DND-41 (cell line): ENCODE results near the gene KCNJ11.

Experiments
- CTCF ChIP-seq: IDR thresholded peaks from 2 replicates; pipeline ENCODE4 v1.5.1; 2012; ENCODE audit warnings: borderline replicate concordance, low read length, moderate library complexity, mild to moderate bottlenecking; ENCODE audit not compliant: poor library complexity, severe bottlenecking; ENCODE audit errors: extremely low read depth
- EZH2 ChIP-seq: IDR thresholded peaks from 3 replicates; pipeline ENCODE4 v1.6.1; 2012; ENCODE audit warnings: borderline replicate concordance, low read depth, mild to moderate bottlenecking, moderate library complexity, low read length, inconsistent platforms; ENCODE audit not compliant: severe bottlenecking

GRCh38 chr11:17371614-17372013 lies 16.8 kb downstream of the KCNJ11 start:
- no peak for TF ChIP-seq CTCF
- no peak for TF ChIP-seq EZH2
